ENCODE data around the gene COG6.

DNA sequence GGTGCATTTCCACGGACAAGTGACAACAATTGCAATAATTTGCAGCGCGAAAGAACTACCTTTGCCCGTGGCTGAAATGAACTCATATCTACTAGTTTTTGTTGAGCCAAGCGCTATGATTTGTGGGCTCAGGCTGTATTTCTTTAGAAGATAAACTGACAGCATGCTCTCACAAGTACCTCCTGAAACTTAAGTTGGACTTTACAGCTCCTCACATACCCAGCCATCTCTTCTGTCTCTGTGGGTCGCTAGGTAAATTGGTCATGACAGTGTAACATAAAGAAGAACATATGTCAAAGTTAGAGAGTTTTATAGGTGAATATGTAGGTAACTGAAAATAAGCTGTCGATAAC, 839 bp downstream of the COG6 start:
- TF ChIP-seq EZH2 (IDR thresholded peaks at IDR 0.05; ENCODE audit: insufficient read depth, poor library complexity, severe bottlenecking) (no peak), EZH2phosphoT487 (IDR thresholded peaks at IDR 0.05; ENCODE audit: insufficient read depth, low read depth) (no peak)

Measured in GM23248 (cell line).